BLaER1 (cell line): ENCODE measurements around the gene MPI.

ENCODE experiments used
- H3K27ac ChIP-seq: shearing (Covaris generic); formaldehyde crosslinking; 2 replicates; pipeline ENCODE4 v1.8.1; 2022
- H3K27me3 ChIP-seq: shearing (Covaris generic); formaldehyde crosslinking; 2 replicates; pipeline ENCODE4 v1.8.1; 2022
- H3K36me3 ChIP-seq: shearing (Covaris generic); formaldehyde crosslinking; 2 replicates; pipeline ENCODE4 v1.8.1; 2022
- H3K4me1 ChIP-seq: shearing (Covaris generic); formaldehyde crosslinking; 2 replicates; pipeline ENCODE4 v1.8.1; 2022
- H3K4me2 ChIP-seq: shearing (Covaris generic); formaldehyde crosslinking; 2 replicates; pipeline ENCODE4 v1.8.1; 2022
- H3K4me3 ChIP-seq: shearing (Covaris generic); formaldehyde crosslinking; 2 replicates; pipeline ENCODE4 v1.8.1; 2022
- H3K9ac ChIP-seq: shearing (Covaris generic); formaldehyde crosslinking; 2 replicates; pipeline ENCODE4 v1.8.1; 2022
- H3K9me3 ChIP-seq: shearing (Covaris generic); formaldehyde crosslinking; 2 replicates; pipeline ENCODE4 v1.8.1; 2022
- H4K20me1 ChIP-seq: shearing (Covaris generic); formaldehyde crosslinking; 2 replicates; pipeline ENCODE4 v1.8.1; 2022
- Cebpa-rat ChIP-seq: shearing (Covaris generic); IDR thresholded peaks from 2 replicates; pipeline ENCODE4 v1.8.1; 2022

Gene MPI

DNA sequence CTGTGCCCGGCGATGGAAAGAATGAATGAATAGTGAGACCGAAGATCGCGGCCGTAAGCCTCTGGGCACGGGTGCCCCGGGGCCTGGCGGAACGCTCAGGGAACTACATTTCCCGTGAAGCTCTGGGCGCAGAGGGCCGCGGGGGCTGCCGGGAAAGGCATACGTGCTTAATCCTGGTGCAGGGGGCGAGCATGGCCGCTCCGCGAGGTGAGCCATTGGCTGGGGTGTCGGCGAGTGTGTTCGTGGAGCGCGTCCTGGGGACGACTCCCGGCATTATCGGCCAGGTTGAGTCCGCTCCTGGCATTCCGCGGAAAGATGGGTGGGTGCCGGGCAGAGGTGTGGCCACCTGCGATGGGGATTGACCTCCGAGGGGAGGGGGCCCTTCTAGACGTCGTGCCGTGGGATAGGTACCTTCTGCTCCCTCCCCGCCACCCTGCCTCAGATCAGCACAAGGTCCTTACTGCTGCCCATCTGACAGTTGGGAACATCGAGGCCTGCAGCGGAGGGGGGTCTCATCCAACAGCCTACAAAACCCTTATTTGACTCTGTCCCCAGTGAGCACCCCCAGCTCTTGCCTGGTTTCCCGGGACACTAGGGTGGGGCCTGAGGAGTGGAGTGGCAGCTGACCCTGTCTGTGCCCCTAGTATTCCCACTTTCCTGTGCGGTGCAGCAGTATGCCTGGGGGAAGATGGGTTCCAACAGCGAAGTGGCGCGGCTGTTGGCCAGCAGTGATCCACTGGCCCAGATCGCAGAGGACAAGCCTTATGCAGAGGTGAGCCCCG is at the start of gene MPI:
Gene MPI, plus strand, starts transcription at position 160 of the 782 bp plus-strand sequence. Its CDS starts 32 bp downstream, at position 192.
- Histone ChIP-seq H3K4me3 (peak within 1 kb of the TSS; percentile 87), H3K4me1 (peaks cover 24% of the 10 kb centered on the region), H3K9ac (peak within 1 kb of the TSS; percentile 93), H3K27ac (peak within 1 kb of the TSS; percentile 90), H3K9me3 (no peaks in the 10 kb centered on the region), H3K36me3 (peaks cover 27% of the 10 kb centered on the region), H3K27me3 (no peaks in the 10 kb centered on the region), H4K20me1 (no peaks in the 10 kb centered on the region), H3K4me2 (peak within 1 kb of the TSS; percentile 91)
- TF ChIP-seq Cebpa-rat = no peak

GRCh38 chr15:74840851-74841775 is 48.7 kb upstream of the MPI start:
- Histone ChIP-seq H3K4me3 (peak overlapping the region; percentile 91; the same call in 1 of the 2 replicates), H3K9ac (peak overlapping the region; percentile 91), H3K27me3 (no peaks in the 10 kb centered on the region), H3K36me3 (peaks cover 61% of the 10 kb centered on the region), H3K27ac (peak overlapping the region; percentile 51), H3K9me3 (no peaks in the 10 kb centered on the region), H3K4me2 (peak overlapping the region; percentile 92), H3K4me1 (peaks cover 78% of the 10 kb centered on the region), H4K20me1 (peaks cover 27% of the 10 kb centered on the region; the same call in 1 of the 2 replicates)
- no peak for TF ChIP-seq Cebpa-rat

DNA sequence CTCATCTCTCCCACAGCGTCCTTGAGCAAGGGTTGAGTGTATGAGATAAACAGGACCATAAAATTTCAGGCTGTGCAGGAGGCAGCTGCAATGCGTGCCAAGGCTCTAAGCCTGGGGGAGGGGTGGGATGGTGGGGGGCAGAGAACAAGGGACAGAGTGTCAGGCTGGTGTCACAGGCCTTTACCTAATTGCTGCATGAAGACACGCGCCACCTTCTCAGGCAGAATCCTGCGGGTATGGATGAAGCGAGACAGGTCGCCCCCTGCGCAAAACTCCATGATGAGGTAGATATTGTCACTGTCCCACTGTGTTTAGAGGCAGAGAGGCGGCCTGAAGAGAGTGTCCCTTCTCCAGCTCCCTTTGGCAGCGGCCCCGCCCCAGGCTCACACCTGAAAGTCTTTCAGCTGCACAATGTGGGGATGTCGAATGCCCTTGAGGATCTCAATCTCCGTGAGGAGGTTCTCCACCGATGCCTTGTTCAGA is 47.9 kb upstream of the MPI start:
- peak overlapping the region; percentile 91 for H3K4me3 ChIP-seq
- peaks cover 84% of the 10 kb centered on the region for H3K4me1 ChIP-seq
- peaks cover 27% of the 10 kb centered on the region; the same call in 1 of the 2 replicates for H4K20me1 ChIP-seq
- peaks cover 60% of the 10 kb centered on the region for H3K36me3 ChIP-seq
- H3K27me3 ChIP-seq = no peaks in the 10 kb centered on the region
- peak overlapping the region; percentile 92 for H3K4me2 ChIP-seq
- H3K9me3 ChIP-seq = no peaks in the 10 kb centered on the region
- TF ChIP-seq Cebpa-rat = no peak
- peak overlapping the region; percentile 93; the same call in 1 of the 2 replicates for H3K27ac ChIP-seq
- H3K9ac ChIP-seq = peak overlapping the region; percentile 91

DNA sequence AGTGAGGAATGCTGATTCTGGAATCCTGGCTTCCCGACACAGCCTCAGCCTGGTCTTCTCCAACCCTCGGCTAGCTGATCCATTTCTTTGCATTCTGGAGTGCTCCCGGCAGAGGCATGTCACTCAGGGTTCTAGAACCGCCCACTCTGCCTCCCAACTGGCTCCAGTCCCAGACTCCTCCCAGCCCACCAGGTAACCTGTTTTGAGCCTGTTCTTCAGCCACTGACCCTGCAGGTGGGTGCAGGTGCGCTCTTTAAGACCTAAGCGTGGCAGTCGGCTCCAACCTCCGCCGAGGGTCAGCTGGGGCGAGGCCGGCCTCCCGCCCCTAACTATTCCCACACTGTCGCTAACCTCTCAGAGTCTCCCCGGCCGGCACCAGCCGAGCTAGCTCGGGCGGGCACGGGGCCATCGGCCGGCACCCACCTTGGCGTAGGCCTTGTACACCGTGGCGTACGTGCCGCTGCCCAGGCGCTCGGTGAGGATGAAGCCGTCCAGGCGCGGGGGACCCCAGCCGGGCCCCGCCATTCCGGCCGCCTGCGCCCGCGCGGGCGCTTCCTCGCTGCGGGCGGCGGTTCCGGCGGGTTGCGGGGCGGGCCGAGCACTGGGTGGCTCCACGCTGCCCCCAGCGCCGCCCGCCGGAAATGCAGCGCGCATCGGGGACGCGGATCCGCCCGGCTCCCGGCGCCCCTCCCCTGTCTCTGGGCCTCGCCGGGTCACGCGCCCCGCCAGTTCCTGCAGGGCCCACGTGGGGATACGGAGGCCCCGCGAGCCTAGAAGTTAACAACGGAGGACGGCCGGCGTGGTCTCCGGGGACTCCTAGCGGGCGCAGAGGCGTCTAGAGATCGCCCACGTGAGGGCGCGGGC is 47.0 kb upstream of the MPI start, which contains the start of gene ULK3:
Gene ULK3, minus strand, starts transcription at position 576 of the 864 bp plus-strand sequence. Its CDS starts 51 bp downstream, at position 525.
- Histone ChIP-seq H3K9ac (peak within 1 kb of the TSS; percentile 91), H4K20me1 (peaks cover 27% of the 10 kb centered on the region; the same call in 1 of the 2 replicates), H3K27me3 (no peaks in the 10 kb centered on the region), H3K36me3 (peaks cover 60% of the 10 kb centered on the region), H3K4me2 (peak within 1 kb of the TSS; percentile 92), H3K27ac (peak within 1 kb of the TSS; percentile 93), H3K4me1 (peaks cover 91% of the 10 kb centered on the region), H3K4me3 (peak within 1 kb of the TSS; percentile 91), H3K9me3 (no peaks in the 10 kb centered on the region)
- no peak for TF ChIP-seq Cebpa-rat

DNA sequence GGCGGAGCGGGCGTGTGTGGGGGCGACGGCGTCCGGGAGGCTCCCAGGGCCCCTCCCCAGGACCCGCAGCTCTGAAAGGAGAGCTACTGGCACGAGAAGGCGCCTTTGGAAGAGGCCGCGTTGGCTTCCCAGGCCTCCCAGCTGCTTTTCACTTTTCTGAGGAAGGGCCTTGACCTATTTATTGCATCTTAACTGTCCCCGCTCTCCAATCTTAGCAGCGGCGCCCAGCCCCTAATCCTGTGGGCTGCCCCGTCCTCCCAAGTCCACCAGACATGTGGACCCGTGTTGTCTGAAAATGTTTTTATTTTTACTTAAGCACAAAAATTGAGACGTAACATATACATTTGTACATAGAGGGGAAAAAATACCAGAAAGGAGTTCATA is 46.4 kb upstream of the MPI start:
- no peak for TF ChIP-seq Cebpa-rat
- Histone ChIP-seq H3K36me3 (peaks cover 60% of the 10 kb centered on the region), H4K20me1 (peaks cover 27% of the 10 kb centered on the region; the same call in 1 of the 2 replicates), H3K27me3 (no peaks in the 10 kb centered on the region), H3K27ac (peak overlapping the region; percentile 93), H3K4me3 (peak overlapping the region; percentile 91), H3K9ac (peak overlapping the region; percentile 91), H3K4me1 (peaks cover 91% of the 10 kb centered on the region), H3K9me3 (no peaks in the 10 kb centered on the region), H3K4me2 (peak overlapping the region; percentile 92)

GRCh38 chr15:74843891-74844299 is 45.9 kb upstream of the MPI start:
- Histone ChIP-seq H4K20me1 (peaks cover 27% of the 10 kb centered on the region; the same call in 1 of the 2 replicates), H3K9ac (peak overlapping the region; percentile 91), H3K27me3 (no peaks in the 10 kb centered on the region), H3K4me2 (peak overlapping the region; percentile 92), H3K36me3 (peaks cover 60% of the 10 kb centered on the region), H3K4me1 (peaks cover 88% of the 10 kb centered on the region), H3K4me3 (peak overlapping the region; percentile 91), H3K27ac (peak overlapping the region; percentile 93), H3K9me3 (no peaks in the 10 kb centered on the region)
- TF ChIP-seq Cebpa-rat = no peak

DNA sequence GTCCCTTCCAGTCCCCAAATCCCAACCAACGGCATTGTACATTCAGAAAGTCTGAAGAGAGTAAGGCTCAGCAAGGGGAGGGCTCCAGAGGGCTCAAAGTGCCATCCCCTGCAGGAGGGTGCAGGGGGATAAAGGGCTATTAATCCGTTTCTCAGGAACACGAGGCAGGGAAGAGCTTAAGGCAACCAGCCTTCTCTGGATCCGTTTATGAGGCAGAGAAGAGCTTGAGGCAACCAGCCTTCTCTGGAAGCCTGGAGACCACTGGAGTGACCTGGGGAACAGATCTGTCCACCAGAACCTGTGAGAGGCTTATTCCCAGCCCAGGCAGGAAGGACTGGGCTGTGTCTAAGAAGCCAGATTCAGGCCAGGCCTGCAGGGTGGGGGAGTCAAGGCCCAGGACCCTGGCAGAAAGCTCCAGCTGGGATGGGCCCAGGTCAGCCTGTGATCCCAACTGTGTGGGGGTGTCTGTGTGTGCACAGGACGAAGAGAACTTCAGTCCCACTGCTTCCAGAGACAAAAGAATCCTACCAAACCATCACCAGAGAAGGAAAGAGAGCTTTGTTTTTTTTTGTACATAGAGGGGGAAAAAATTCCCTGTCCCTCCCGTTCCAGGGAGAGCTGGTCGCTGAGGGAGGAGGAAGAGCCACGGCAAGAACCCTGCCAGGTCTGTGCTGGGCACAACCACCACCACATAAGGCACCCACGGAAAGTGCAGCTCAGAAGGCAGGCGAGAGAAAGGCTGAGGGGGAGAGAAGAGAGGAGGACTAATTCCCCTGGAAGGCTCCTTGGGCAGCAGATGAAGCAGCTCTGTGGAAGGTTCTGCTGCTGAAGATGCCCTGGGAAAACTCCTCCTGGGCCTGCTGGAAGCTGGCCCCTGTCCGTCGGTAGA is 45.3 kb upstream of the MPI start:
- peaks cover 62% of the 10 kb centered on the region for H3K36me3 ChIP-seq

DNA sequence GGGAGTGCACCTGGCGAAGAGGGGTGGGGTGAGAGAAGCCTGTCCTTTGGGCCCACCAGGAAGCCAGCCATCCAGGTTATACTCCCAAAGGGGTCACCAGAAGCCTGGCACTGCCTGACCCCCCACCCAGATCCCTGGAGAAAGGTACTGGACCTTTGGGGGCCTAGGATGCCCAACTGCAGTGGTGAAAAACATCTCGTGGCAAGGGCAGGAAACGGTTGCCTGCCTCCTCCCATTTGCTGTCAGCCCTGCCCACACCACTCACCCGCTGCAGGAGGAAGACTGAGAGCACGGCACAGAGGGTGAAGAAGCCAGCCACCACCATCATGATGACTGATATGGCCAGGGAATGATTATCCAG is 44.7 kb upstream of the MPI start:
- TF ChIP-seq Cebpa-rat = no peak
- H4K20me1 ChIP-seq = peaks cover 20% of the 10 kb centered on the region; the same call in 1 of the 2 replicates
- H3K36me3 ChIP-seq = peaks cover 62% of the 10 kb centered on the region
- no peak overlapping the region; the same call in 1 of the 2 replicates for H3K4me3 ChIP-seq
- H3K4me2 ChIP-seq = peak overlapping the region; percentile 92
- peak overlapping the region; percentile 93 for H3K27ac ChIP-seq
- no peaks in the 10 kb centered on the region for H3K27me3 ChIP-seq
- peak overlapping the region; percentile 91 for H3K9ac ChIP-seq
- no peaks in the 10 kb centered on the region for H3K9me3 ChIP-seq
- peaks cover 75% of the 10 kb centered on the region for H3K4me1 ChIP-seq

More for the DNA sequence above, 45.3 kb upstream of the MPI start:
- H3K4me2 ChIP-seq = peak overlapping the region; percentile 92
- no peak for TF ChIP-seq Cebpa-rat
- no peaks in the 10 kb centered on the region for H3K27me3 ChIP-seq
- H3K4me3 ChIP-seq = peak overlapping the region; percentile 91
- H4K20me1 ChIP-seq = peaks cover 26% of the 10 kb centered on the region; the same call in 1 of the 2 replicates
- no peaks in the 10 kb centered on the region for H3K9me3 ChIP-seq
- H3K9ac ChIP-seq = peak overlapping the region; percentile 91
- H3K4me1 ChIP-seq = peaks cover 81% of the 10 kb centered on the region
- H3K27ac ChIP-seq = peak overlapping the region; percentile 93
